ENCODE results near the gene ZFAND3.

Gene ZFAND3

DNA sequence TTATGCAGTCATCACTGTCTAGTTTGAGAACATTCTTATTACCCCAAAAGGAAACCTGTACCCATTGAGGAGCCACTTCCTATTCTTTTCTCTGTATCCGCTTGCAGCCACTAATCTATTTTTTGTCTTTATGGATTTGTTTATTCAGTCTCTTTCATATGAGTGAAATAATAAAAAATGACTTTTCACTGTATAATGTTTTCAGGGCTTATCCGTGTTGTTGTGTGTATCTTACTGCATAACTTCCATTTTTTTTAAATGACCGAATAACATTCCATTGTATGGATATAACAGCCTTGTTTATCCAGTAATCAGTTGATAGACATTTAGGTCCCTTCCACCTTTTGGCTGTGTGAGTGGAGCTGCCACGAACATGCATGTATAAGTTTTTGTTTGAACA, 86.6 kb downstream of the ZFAND3 start:
- TF ChIP-seq JUND (IDR thresholded peaks at IDR 0.05; ENCODE audit: low read depth) = no peak
- no peak for DNase-seq (ENCODE audit: low read depth in 1 of 2, low spot score in 1 of 2)
- in situ Hi-C loops (cut with HindIII; ENCODE audit: low pct_unique_long_range_greater_than_20kb, low sequenced_read_pairs) = no loop called here

DNA sequence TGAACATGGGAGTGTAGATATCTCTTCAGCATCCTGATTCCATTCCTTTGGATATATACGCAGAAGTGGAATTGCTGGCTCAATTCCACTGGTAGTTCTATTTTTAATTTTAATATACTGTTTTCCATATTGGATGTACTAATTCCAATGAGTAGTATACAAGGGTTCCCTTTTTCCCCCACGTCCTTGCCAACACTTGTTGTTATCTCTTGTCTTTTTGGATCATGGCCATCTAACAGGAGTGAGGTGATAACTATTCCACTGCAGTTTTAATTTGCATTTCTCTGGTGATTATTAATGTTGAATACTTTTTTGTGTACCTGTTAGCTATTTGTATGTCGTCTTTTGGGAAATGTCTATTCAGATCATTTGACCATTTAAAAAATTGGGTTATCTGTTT, 91.5 kb downstream of the ZFAND3 start:
- in situ Hi-C loops (cut with HindIII; ENCODE audit: low pct_unique_long_range_greater_than_20kb, low sequenced_read_pairs) = no loop called here
- DNase-seq (ENCODE audit: low read depth in 1 of 2, low spot score in 1 of 2) = no peak
- TF ChIP-seq JUND (IDR thresholded peaks at IDR 0.05; ENCODE audit: low read depth) = no peak

DNA sequence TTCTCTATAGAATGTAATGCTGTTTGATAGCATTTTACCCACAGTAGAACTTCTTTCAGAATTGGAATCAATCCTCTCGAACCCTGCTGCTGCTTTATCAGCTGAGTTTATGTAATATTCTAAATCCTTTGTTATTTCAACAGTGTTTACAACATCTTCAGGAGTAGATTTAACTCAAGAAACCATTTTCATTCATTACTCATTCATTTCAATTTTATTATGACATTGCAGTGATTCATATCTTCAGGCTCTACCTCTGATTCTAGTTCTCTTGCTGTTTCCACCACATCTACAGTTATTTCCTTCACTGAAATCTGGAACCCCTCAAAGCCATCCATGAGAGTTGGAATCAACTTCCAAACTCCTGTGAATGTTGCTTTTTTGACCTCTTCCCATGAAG, 93.7 kb downstream of the ZFAND3 start:
- no peak for DNase-seq (ENCODE audit: low read depth in 1 of 2, low spot score in 1 of 2)
- in situ Hi-C loops (cut with HindIII; ENCODE audit: low pct_unique_long_range_greater_than_20kb, low sequenced_read_pairs) = no loop called here
- TF ChIP-seq JUND (IDR thresholded peaks at IDR 0.05; ENCODE audit: low read depth) = no peak

DNA sequence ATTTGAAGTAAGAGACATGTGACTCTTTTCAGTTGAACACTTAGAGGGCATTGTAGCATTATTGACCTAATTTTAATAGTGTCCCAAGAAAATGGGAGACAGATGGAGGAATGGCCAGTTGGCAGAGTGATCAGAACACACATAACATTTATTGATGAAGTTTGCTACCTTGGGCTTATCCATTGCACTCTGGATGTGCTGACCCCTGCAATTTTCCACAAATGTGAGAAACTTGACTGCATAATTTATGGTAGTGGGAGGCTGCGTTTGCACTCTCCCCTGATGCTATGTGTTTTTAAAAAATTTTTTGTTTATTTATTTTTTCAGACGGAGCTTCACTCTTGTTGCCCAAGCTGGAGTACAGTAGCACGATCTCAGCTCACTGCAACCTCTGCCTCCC, 95.9 kb downstream of the ZFAND3 start:
- no peak for TF ChIP-seq JUND (IDR thresholded peaks at IDR 0.05; ENCODE audit: low read depth)

DNA sequence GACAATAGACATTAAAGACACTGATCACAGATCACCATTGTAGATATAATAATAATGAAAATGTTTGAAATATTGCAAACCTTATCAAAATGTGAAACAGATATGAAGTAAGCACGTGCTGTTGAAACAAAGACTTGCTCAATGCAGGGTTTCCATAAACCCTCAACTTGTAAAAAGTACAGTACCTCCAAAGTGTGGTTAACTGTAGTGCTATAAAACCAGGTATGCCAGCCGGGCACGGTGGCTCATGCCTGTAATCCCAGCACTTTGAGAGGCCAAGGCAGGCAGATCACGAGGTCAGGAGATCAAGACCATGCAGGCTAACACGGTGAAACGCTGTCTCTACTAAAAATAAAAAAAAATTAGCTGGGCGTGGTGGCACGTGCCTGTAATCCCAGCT, 96.6 kb downstream of the ZFAND3 start:
- TF ChIP-seq JUND (IDR thresholded peaks at IDR 0.05; ENCODE audit: low read depth) = no peak
- in situ Hi-C loops (cut with HindIII; ENCODE audit: low pct_unique_long_range_greater_than_20kb, low sequenced_read_pairs) = no loop called here
- DNase-seq (ENCODE audit: low read depth in 1 of 2, low spot score in 1 of 2) = no peak

More for the DNA sequence above, 95.9 kb downstream of the ZFAND3 start:
- DNase-seq (ENCODE audit: low read depth in 1 of 2, low spot score in 1 of 2) = no peak
- in situ Hi-C loops (cut with HindIII; ENCODE audit: low pct_unique_long_range_greater_than_20kb, low sequenced_read_pairs) = no loop called here

DNA sequence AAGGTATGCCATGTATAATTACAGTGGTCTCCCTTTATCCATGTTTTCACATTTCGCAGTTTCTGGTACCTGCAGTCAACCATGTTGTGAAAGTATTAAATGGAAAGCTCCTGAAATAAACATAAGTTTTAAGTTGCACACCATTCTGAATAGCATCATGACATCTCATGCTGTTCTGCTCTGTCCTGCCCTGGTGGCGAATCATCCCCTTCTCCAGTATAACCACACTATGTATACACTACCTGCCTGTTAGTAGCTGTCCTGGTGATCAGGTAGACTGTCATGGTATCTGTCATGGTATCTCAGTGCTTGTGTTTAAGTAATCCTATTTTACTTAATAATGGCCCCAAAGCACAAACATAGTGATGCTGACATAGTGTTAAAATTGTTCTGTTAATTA, 97.1 kb downstream of the ZFAND3 start:
- in situ Hi-C loops (cut with HindIII; ENCODE audit: low pct_unique_long_range_greater_than_20kb, low sequenced_read_pairs) = no loop called here
- TF ChIP-seq JUND (IDR thresholded peaks at IDR 0.05; ENCODE audit: low read depth) = no peak
- no peak for DNase-seq (ENCODE audit: low read depth in 1 of 2, low spot score in 1 of 2)

DNA sequence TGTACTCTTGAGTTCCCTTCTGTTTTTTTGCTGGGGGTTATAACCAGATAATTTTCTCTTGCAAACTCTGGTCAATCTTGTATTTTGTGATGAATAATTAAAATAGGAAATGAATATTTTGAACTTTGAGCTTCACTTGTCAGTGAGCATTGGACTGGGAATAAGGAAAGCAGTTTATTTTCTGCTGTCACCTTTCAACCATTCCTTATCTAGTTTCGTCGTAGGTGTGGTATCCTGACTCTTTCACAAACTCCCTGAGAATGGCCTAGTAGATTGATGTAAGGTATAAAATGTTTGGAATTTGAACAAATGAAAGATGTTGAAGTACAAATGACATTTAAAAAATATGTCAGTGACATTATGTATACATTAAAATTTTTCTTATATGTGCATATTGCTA, 98.0 kb downstream of the ZFAND3 start:
- in situ Hi-C loops (cut with HindIII; ENCODE audit: low pct_unique_long_range_greater_than_20kb, low sequenced_read_pairs) = no loop called here
- no peak for DNase-seq (ENCODE audit: low read depth in 1 of 2, low spot score in 1 of 2)
- TF ChIP-seq JUND (IDR thresholded peaks at IDR 0.05; ENCODE audit: low read depth) = no peak

DNA sequence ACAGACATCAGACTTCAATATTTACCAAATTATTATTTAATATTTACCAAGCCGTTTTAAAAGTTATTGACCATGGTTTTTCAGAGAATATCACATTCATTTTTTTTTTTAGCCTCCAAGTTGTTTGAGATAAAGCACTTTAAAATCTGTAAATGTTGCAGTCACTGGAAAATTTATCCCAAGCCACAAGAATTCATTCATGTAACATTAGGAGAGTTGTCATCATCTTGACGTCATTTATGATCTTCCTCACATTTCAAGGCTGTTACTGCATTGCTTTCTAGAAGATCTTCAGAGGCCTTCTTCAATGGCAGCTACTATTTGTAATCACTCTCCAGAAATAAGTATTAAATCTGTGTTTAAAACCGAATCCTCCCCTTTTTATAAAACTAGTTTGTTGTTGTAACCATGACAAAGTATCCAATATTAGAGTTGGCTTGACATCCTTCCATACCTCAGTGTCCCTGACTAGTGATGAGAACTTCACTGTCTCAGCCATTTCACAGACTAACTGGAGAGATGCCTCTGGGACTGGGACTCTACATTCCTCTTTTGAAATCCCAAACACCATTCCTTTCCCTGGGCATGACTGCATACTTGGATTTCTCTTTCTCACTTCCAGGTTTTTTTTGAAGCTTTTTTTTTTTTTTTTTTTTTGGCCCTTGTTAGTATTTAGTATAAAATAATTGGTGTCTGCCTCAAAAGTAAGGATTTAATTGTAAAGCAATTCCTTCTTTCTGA, 100.1 kb downstream of the ZFAND3 start:
- no peak for DNase-seq (ENCODE audit: low read depth in 1 of 2, low spot score in 1 of 2)
- in situ Hi-C loops (cut with HindIII; ENCODE audit: low pct_unique_long_range_greater_than_20kb, low sequenced_read_pairs) = no loop called here
- TF ChIP-seq JUND (IDR thresholded peaks at IDR 0.05; ENCODE audit: low read depth) = no peak

DNA sequence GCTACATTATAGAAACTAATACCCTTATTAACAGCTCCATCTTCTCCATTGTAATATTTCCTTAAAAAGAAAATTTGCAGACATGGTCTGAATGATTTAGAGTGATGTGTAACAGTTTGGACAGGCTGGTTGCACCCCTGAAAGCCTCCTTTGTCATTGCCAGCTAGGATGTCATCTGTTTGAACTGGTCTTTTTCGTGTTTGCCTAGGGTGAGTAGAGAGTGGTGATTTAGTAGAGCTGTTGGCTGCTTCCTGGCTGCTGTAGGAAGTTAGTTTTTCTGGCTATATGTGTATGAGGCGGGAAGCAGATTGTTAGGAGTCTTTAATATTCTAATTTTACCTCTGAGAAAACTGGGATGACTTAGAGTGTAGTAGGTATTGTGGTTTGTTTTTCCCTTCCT, 101.1 kb downstream of the ZFAND3 start:
- TF ChIP-seq JUND (IDR thresholded peaks at IDR 0.05; ENCODE audit: low read depth) = no peak
- in situ Hi-C loops (cut with HindIII; ENCODE audit: low pct_unique_long_range_greater_than_20kb, low sequenced_read_pairs) = no loop called here
- peak; percentile 7 to 25 for DNase-seq (ENCODE audit: low read depth in 1 of 2, low spot score in 1 of 2)

DNA sequence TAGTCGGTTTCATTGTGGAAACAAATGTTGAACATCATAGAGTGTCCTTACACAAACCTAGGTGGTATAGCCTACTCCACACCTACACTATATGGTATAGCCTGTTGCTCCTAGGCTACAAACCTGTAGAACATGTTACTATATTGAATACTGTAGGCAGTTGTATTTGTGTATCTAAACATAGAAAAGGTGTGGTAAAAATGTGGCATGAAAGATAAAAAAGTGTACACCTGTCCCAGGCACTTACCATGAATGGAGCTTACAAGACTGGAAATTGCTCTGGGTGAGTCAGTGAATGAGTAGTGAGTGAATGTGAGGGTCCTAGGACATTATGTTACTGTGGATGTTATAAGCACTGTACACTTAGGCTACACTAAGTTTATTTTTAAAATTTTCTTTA, 103.0 kb downstream of the ZFAND3 start:
- TF ChIP-seq JUND (IDR thresholded peaks at IDR 0.05; ENCODE audit: low read depth) = no peak
- peak in 1 of 2 experiments; percentile 5 for DNase-seq (ENCODE audit: low read depth in 1 of 2, low spot score in 1 of 2)
- in situ Hi-C loops (cut with HindIII; ENCODE audit: low pct_unique_long_range_greater_than_20kb, low sequenced_read_pairs) = no loop called here

DNA sequence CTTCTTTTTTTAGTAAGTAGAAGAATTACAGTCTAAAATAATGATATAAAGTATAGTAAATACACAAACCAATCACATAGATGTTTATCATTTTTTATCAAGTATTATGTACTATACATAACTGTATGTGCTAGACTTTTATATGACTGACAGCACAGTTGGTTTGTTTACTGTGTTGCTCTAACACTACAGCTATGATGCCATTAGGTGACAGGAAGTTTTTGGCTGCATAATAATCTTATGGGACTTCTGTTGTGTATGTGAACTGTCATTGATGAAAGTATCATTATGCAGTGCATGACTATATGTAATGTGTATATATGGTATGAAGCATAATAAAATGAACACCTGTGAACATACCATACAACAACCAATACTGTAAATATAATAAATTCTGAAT, 104.0 kb downstream of the ZFAND3 start:
- no peak for DNase-seq (ENCODE audit: low read depth in 1 of 2, low spot score in 1 of 2)
- in situ Hi-C loops (cut with HindIII; ENCODE audit: low pct_unique_long_range_greater_than_20kb, low sequenced_read_pairs) = no loop called here
- TF ChIP-seq JUND (IDR thresholded peaks at IDR 0.05; ENCODE audit: low read depth) = no peak

DNA sequence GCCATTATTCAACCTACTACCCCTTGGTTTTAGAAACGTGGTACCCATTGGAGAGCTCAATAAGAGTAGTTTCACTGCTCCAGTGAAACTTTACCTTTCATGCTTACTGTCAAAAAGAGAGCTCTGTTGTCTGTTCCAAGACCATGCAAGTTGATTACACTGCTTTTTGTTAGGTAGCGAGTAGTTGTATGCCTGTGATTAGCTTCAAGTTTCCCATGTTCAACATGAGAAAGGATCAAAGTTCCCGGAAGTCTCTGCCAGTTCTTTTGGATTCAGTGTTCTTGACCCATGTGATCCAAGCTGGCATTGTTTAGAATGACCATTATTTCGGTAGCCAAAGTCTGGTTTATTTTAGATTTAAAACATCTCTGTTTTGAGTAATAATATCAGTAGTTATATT, 107.1 kb downstream of the ZFAND3 start:
- DNase-seq (ENCODE audit: low read depth in 1 of 2, low spot score in 1 of 2) = no peak
- in situ Hi-C loops (cut with HindIII; ENCODE audit: low pct_unique_long_range_greater_than_20kb, low sequenced_read_pairs) = no loop called here

DNA sequence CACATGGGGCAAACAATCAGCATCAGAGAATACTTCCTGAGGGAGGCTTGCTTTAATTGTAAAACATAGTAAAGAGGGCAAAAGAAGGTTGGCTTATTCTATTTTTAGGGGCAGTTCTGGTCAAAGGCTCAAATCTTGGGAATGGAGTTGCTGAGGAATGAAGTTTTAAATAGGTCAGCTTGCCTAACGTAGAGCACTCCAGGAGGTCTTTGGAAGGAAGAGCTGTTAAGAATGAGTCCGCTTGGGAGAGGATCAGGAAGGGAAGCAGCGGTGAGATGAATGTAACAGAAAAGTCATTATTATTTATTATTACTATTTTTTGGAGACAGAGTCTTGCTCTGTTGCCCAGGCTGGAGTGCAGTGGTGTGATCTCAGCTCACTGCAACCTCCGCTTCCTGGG, 108.7 kb downstream of the ZFAND3 start:
- DNase-seq (ENCODE audit: low read depth in 1 of 2, low spot score in 1 of 2) = no peak
- no peak for TF ChIP-seq JUND (IDR thresholded peaks at IDR 0.05; ENCODE audit: low read depth)
- in situ Hi-C loops (cut with HindIII; ENCODE audit: low pct_unique_long_range_greater_than_20kb, low sequenced_read_pairs) = no loop called here

More for the DNA sequence above, 107.1 kb downstream of the ZFAND3 start:
- no peak for TF ChIP-seq JUND (IDR thresholded peaks at IDR 0.05; ENCODE audit: low read depth)

Data from T47D (cell line).